ENCODE data around the gene CLOCK. TPM values are rescaled to one million over a fixed set of nuclear protein-coding genes. Genes with fewer than 3 reads are reported as not detected.

Gene CLOCK
- total RNA-seq, 1 donor from 2014 or later, result 29.6 TPM

GRCh38 chr4:55578341-55579010 lies 31.8 kb upstream of the CLOCK start:
- no peak for DNase-seq (ENCODE audit: low spot score)
- no peak for TF ChIP-seq CTCF (IDR thresholded peaks at IDR 0.05; ENCODE audit: unreplicated experiment)
- Mint-ChIP-seq H3K36me3 (ENCODE audit: low read depth, unreplicated experiment) (peaks cover 9% of the 10 kb centered on the region), H3K4me1 (ENCODE audit: unreplicated experiment) (no peaks in the 10 kb centered on the region), H3K27ac (ENCODE audit: unreplicated experiment) (no peak overlapping the region), H3K27me3 (ENCODE audit: unreplicated experiment) (peaks cover 1% of the 10 kb centered on the region), H3K4me3 (ENCODE audit: unreplicated experiment) (no peak overlapping the region), H3K9me3 (ENCODE audit: unreplicated experiment) (peaks cover 16% of the 10 kb centered on the region)

- no peak for TF ChIP-seq CTCF (IDR thresholded peaks at IDR 0.05; ENCODE audit: unreplicated experiment)
- H3K9me3 Mint-ChIP-seq (ENCODE audit: unreplicated experiment), result peaks cover 16% of the 10 kb centered on the region
- no peak for DNase-seq (ENCODE audit: low spot score)
- no peak overlapping the region for H3K27ac Mint-ChIP-seq (ENCODE audit: unreplicated experiment)
- peaks cover 7% of the 10 kb centered on the region for H3K36me3 Mint-ChIP-seq (ENCODE audit: low read depth, unreplicated experiment)
- H3K4me1 Mint-ChIP-seq (ENCODE audit: unreplicated experiment), result no peaks in the 10 kb centered on the region
- no peaks in the 10 kb centered on the region for H3K27me3 Mint-ChIP-seq (ENCODE audit: unreplicated experiment)
- no peak overlapping the region for H3K4me3 Mint-ChIP-seq (ENCODE audit: unreplicated experiment)
Observed at GRCh38 chr4:55575513-55575912, 28.8 kb upstream of the CLOCK start.

- no peak for TF ChIP-seq CTCF (IDR thresholded peaks at IDR 0.05; ENCODE audit: unreplicated experiment)
- Mint-ChIP-seq H3K9me3 (ENCODE audit: unreplicated experiment) (peaks cover 16% of the 10 kb centered on the region), H3K27me3 (ENCODE audit: unreplicated experiment) (no peaks in the 10 kb centered on the region), H3K4me3 (ENCODE audit: unreplicated experiment) (no peak overlapping the region), H3K36me3 (ENCODE audit: low read depth, unreplicated experiment) (peaks cover 7% of the 10 kb centered on the region), H3K27ac (ENCODE audit: unreplicated experiment) (no peak overlapping the region), H3K4me1 (ENCODE audit: unreplicated experiment) (no peaks in the 10 kb centered on the region)
- no peak for DNase-seq (ENCODE audit: low spot score)
Observed at GRCh38 chr4:55574252-55574651, 27.5 kb upstream of the CLOCK start.

GRCh38 chr4:55571806-55572205 lies 25.1 kb upstream of the CLOCK start:
- no peak for TF ChIP-seq CTCF (IDR thresholded peaks at IDR 0.05; ENCODE audit: unreplicated experiment)
- no peaks in the 10 kb centered on the region for H3K4me1 Mint-ChIP-seq (ENCODE audit: unreplicated experiment)
- H3K4me3 Mint-ChIP-seq (ENCODE audit: unreplicated experiment), result no peak overlapping the region
- no peak for DNase-seq (ENCODE audit: low spot score)
- H3K9me3 Mint-ChIP-seq (ENCODE audit: unreplicated experiment), result peaks cover 12% of the 10 kb centered on the region
- no peaks in the 10 kb centered on the region for H3K27me3 Mint-ChIP-seq (ENCODE audit: unreplicated experiment)
- no peak overlapping the region for H3K27ac Mint-ChIP-seq (ENCODE audit: unreplicated experiment)
- peaks cover 4% of the 10 kb centered on the region for H3K36me3 Mint-ChIP-seq (ENCODE audit: low read depth, unreplicated experiment)

GRCh38 chr4:55568905-55569504 lies 22.3 kb upstream of the CLOCK start:
- Mint-ChIP-seq H3K36me3 (ENCODE audit: low read depth, unreplicated experiment) (no peaks in the 10 kb centered on the region), H3K4me1 (ENCODE audit: unreplicated experiment) (no peaks in the 10 kb centered on the region), H3K4me3 (ENCODE audit: unreplicated experiment) (no peak overlapping the region), H3K9me3 (ENCODE audit: unreplicated experiment) (no peaks in the 10 kb centered on the region), H3K27me3 (ENCODE audit: unreplicated experiment) (no peaks in the 10 kb centered on the region), H3K27ac (ENCODE audit: unreplicated experiment) (no peak overlapping the region)
- no peak for TF ChIP-seq CTCF (IDR thresholded peaks at IDR 0.05; ENCODE audit: unreplicated experiment)
- no peak for DNase-seq (ENCODE audit: low spot score)
